ENCODE data around the gene SLC14A1. TPM values are rescaled to one million over a fixed set of nuclear protein-coding genes. Genes with fewer than 3 reads are reported as not detected.

The SLC14A1 gene
- not detected in 2 replicates for polyA plus RNA-seq
- not detected in 2 replicates for polyA minus RNA-seq

GRCh38 chr18:45723567-45724355, at the start of gene SLC14A1:
TSS of gene SLC14A1 (plus strand) at chr18:45724181. CDS start at chr18:45730321, 6,140 bp downstream.
- H3K27ac ChIP-seq (ENCODE audit: low read length): no peak within 1 kb of the TSS
- no peak within 1 kb of the TSS for H3K9ac ChIP-seq (ENCODE audit: low read length)
- H3K4me2 ChIP-seq (ENCODE audit: low read length): no peak within 1 kb of the TSS

More at GRCh38 chr18:45723567-45724355, at the start of gene SLC14A1:
- H3F3A ChIP-seq (ENCODE audit: insufficient read depth, low read length, poor library complexity, severe bottlenecking): no peaks in the 10 kb centered on the region
- no peaks in the 10 kb centered on the region for H3K27me3 ChIP-seq (ENCODE audit: insufficient read depth, low read depth, low read length)
- H3K9me2 ChIP-seq (ENCODE audit: insufficient read depth, low read length): no peaks in the 10 kb centered on the region
- H4K20me1 ChIP-seq (ENCODE audit: insufficient read depth): no peaks in the 10 kb centered on the region
- no peaks in the 10 kb centered on the region for H3K36me3 ChIP-seq (ENCODE audit: insufficient read depth, low read length)
- no peaks in the 10 kb centered on the region for H3K79me2 ChIP-seq (replicated peaks; ENCODE audit: insufficient read depth, low read length)
- no peak within 1 kb of the TSS for H3K4me3 ChIP-seq (ENCODE audit: low read length)
- TF ChIP-seq REST (IDR thresholded peaks at IDR 0.05; ENCODE audit: borderline replicate concordance) (no peak), POLR2AphosphoS5 (IDR thresholded peaks at IDR 0.05) (no peak), MXI1 (conservative IDR thresholded peaks at IDR 0.05; ENCODE audit: poor library complexity, severe bottlenecking) (no peak), SMC3 (conservative IDR thresholded peaks at IDR 0.05; ENCODE audit: poor library complexity) (no peak), CTCF (IDR thresholded peaks at IDR 0.05; ENCODE audit: poor library complexity, severe bottlenecking) (no peak), EP300 (conservative IDR thresholded peaks at IDR 0.05; ENCODE audit: poor library complexity, severe bottlenecking) (no peak), TAF1 (IDR thresholded peaks at IDR 0.05; ENCODE audit: low read depth) (no peak), RAD21 (conservative IDR thresholded peaks at IDR 0.05) (no peak), EZH2 (IDR thresholded peaks at IDR 0.05; ENCODE audit: borderline replicate concordance, insufficient read depth, low read length, poor library complexity, severe bottlenecking) (no peak)
- no peaks in the 10 kb centered on the region for H3K9me3 ChIP-seq (ENCODE audit: low read length)
- H2AFZ ChIP-seq (ENCODE audit: low read depth, low read length): no peak within 1 kb of the TSS

All from neural cell (in vitro differentiated cells).